ENCODE results near the gene FRAS1. TPM values are rescaled to one million over a fixed set of nuclear protein-coding genes. Genes with fewer than 3 reads are reported as not detected.

Gene FRAS1
- total RNA-seq, 3 donors from 2014 or later = 4.9 to 7.5 (median 6.6) TPM

Other genes with a start within 250 kb of the FRAS1 start
- gene CNOT6L, start 238.0 kb upstream of the FRAS1 start, total RNA-seq = 10 to 100 TPM; 22.4 to 53.1 (median 39.0) TPM
- 10 to 100 TPM; 17.1 to 26.3 (median 21.0) TPM for gene MRPL1, start 194.5 kb upstream of the FRAS1 start, total RNA-seq

All from breast epithelium (tissue), 3 donors.